Smooth muscle cell (in vitro differentiated cells): ENCODE data around the gene PLXNB2. TPM values are rescaled to one million over a fixed set of nuclear protein-coding genes. Genes with fewer than 3 reads are reported as not detected.

Experiments
- DNase-seq: peaks from one replicate; lab custom pipeline; 2025; ENCODE audit not compliant: unreplicated experiment; lab: John Stamatoyannopoulos, UW
- H2AFZ ChIP-seq: fragments of 200-600 bp; sonication (generic); 2 replicates; pipeline ENCODE4 v1.6.0; 2016; ENCODE audit warnings: antibody characterized with exemption, low read depth, mild to moderate bottlenecking
- H3F3A ChIP-seq: fragments of 200-600 bp; sonication (generic); 2 replicates; pipeline ENCODE4 v1.6.0; 2017; ENCODE audit warnings: antibody characterized with exemption, low read depth
- H3K27ac ChIP-seq: fragments of 200-600 bp; sonication (generic); 2 replicates; pipeline ENCODE4 v1.5.1; 2016; ENCODE audit warnings: low read depth, mild to moderate bottlenecking
- H3K27me3 ChIP-seq: fragments of 200-600 bp; sonication (generic); 2 replicates; pipeline ENCODE4 v1.6.1; 2016; ENCODE audit warnings: low read depth, mild to moderate bottlenecking
- H3K36me3 ChIP-seq: fragments of 200-600 bp; sonication (generic); 2 replicates; pipeline ENCODE4 v1.5.1; 2016; ENCODE audit warnings: low read depth
- H3K4me1 ChIP-seq: fragments of 200-600 bp; sonication (generic); 2 replicates; pipeline ENCODE4 v1.5.1; 2016; ENCODE audit warnings: low read depth
- H3K4me2 ChIP-seq: fragments of 200-600 bp; sonication (generic); 2 replicates; pipeline ENCODE4 v1.6.0; 2016; ENCODE audit warnings: mild to moderate bottlenecking
- H3K4me3 ChIP-seq: fragments of 200-600 bp; sonication (generic); 2 replicates; pipeline ENCODE4 v1.5.1; 2016; ENCODE audit warnings: mild to moderate bottlenecking
- H3K79me2 ChIP-seq: fragments of 200-600 bp; sonication (generic); 2 replicates; pipeline ENCODE4 v1.6.0; 2016; ENCODE audit warnings: low read depth, mild to moderate bottlenecking
- H3K9ac ChIP-seq: fragments of 200-600 bp; sonication (generic); 2 replicates; pipeline ENCODE4 v1.6.0; 2016; ENCODE audit warnings: low read depth
- H3K9me3 ChIP-seq: fragments of 200-600 bp; sonication (generic); replicated peaks from 2 replicates; pipeline ENCODE4 v1.5.1; 2016; ENCODE audit warnings: low read depth
- H4K20me1 ChIP-seq: fragments of 200-600 bp; sonication (generic); 2 replicates; pipeline ENCODE4 v1.6.0; 2016; ENCODE audit warnings: low read depth
- WGBS: methylation state at CpG from one replicate; pipeline ENCODE4 v1.1.7; 2016; ENCODE audit warnings: low lambda C conversion rate; 5-methylcytosine and 5-hydroxymethylcytosine counted together
- polyA plus RNA-seq: library from polyadenylated mRNA; unstranded; fragments of >200 nt; fragmentation: Nextera tagmentation; extraction: Ambion mirVana; gene quantifications from 2 replicates; pipeline ENCODE4 v1.2.1, GENCODE V29; 2016
- total RNA-seq: library from RNA; depleted of rRNA; stranded (reverse); fragments of >200 nt; gene quantifications from 2 replicates; pipeline ENCODE4 v1.2.3, GENCODE V29; 2014
- TF ChIP-seq, protein P1 (sequence below): fragments of 200-600 bp; sonication (generic); IDR thresholded peaks from 2 replicates; pipeline ENCODE4 v1.5.1; 2017; ENCODE audit warnings: borderline replicate concordance, mild to moderate bottlenecking, antibody characterized with exemption; ENCODE audit not compliant: insufficient read depth, poor library complexity, severe bottlenecking

Gene PLXNB2
- total and polyA plus RNA-seq, 2 experiments from 2014 or later: 195 to 210 TPM

DNA sequence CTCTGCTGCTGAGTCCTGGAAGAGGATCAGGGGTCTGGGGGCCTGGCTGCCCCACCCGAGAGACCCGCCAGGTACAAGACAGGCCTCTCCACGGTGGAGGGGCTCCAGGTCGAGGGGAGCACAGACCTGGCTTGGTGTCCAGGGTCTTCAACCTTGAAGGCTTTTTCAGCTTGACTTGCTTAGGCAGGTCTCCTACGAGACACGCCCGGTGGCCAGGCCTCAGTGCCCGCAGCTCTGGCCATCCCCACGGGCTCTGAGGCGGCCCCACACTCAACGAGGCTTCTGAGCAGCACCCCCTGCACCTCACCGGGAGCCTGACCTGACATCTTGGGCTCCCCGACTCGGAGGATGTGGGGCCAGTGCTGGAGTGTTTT, 6.6 kb upstream of the PLXNB2 start:
- Histone ChIP-seq H3K36me3 (no peaks in the 10 kb centered on the region), H3K4me3 (no peak overlapping the region), H3F3A (no peaks in the 10 kb centered on the region), H3K9me3 (no peaks in the 10 kb centered on the region), H3K9ac (no peak overlapping the region), H2AFZ (no peak overlapping the region), H3K79me2 (no peaks in the 10 kb centered on the region), H4K20me1 (no peaks in the 10 kb centered on the region), H3K4me2 (no peak overlapping the region), H3K4me1 (no peaks in the 10 kb centered on the region), H3K27ac (no peak overlapping the region), H3K27me3 (no peaks in the 10 kb centered on the region)
- TF ChIP-seq, protein P1, sequence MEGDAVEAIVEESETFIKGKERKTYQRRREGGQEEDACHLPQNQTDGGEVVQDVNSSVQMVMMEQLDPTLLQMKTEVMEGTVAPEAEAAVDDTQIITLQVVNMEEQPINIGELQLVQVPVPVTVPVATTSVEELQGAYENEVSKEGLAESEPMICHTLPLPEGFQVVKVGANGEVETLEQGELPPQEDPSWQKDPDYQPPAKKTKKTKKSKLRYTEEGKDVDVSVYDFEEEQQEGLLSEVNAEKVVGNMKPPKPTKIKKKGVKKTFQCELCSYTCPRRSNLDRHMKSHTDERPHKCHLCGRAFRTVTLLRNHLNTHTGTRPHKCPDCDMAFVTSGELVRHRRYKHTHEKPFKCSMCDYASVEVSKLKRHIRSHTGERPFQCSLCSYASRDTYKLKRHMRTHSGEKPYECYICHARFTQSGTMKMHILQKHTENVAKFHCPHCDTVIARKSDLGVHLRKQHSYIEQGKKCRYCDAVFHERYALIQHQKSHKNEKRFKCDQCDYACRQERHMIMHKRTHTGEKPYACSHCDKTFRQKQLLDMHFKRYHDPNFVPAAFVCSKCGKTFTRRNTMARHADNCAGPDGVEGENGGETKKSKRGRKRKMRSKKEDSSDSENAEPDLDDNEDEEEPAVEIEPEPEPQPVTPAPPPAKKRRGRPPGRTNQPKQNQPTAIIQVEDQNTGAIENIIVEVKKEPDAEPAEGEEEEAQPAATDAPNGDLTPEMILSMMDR: no peak
- DNase-seq: no peak
- 88% methylated on average over 14 of the region's 14 CpGs for WGBS

DNA sequence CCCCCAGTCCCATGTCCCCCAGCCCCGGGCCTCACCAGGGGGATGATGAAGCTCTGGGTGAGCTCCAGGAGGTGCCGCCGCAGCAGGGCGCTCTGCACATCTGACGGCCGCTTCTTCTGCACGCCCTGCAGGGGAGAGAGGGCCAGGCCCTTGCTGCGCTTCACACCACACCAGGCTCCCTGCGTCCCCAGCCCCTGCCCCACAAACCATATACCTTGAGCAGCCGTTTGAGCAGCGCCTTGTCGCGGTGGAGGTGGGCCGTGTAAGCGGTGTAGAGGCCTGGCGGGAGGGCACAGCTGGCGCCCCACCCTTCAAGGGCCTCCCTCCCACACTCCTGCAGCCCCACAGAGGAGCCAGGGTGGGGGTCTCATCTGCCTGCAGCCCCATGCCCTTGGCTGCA, 6.2 kb upstream of the PLXNB2 start:
- Histone ChIP-seq H3K27ac (no peak overlapping the region), H3K9me3 (no peaks in the 10 kb centered on the region), H3K9ac (no peak overlapping the region), H3F3A (no peaks in the 10 kb centered on the region), H3K4me2 (no peak overlapping the region), H3K4me1 (no peaks in the 10 kb centered on the region), H3K79me2 (no peaks in the 10 kb centered on the region), H2AFZ (no peak overlapping the region), H3K36me3 (no peaks in the 10 kb centered on the region), H4K20me1 (no peaks in the 10 kb centered on the region), H3K27me3 (no peaks in the 10 kb centered on the region), H3K4me3 (no peak overlapping the region)
- 90% methylated on average over 8 of the region's 17 CpGs for WGBS
- no peak for DNase-seq
- TF ChIP-seq, protein P1: no peak

DNA sequence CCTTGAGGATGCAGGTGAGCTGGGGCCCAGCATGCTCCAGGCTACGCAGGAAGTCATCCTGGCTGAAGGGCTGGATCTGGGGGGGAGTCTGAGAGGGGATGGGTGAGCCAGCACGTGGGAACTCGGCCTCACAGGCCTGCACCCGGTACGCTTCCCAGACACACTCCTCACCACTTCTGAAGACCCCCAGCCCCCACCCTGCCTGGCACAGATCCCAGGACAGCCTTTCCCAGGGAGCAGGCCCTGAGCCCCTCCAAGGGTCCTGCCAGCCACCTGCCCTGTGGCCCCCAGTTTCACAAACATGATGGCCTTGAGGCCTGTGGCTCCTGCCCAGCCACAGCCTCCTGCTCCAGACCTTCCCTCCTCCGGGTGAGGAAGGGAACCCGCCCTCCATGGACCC, 5.6 kb upstream of the PLXNB2 start:
- no peak overlapping the region for H3K4me2 ChIP-seq
- H3K79me2 ChIP-seq: no peaks in the 10 kb centered on the region
- peaks cover 3% of the 10 kb centered on the region for H3F3A ChIP-seq
- H3K36me3 ChIP-seq: no peaks in the 10 kb centered on the region
- H3K27me3 ChIP-seq: no peaks in the 10 kb centered on the region
- no peaks in the 10 kb centered on the region for H3K4me1 ChIP-seq
- H3K27ac ChIP-seq: no peak overlapping the region
- DNase-seq: no peak
- WGBS: 89% methylated on average over 7 of the region's 7 CpGs
- H4K20me1 ChIP-seq: no peaks in the 10 kb centered on the region
- H3K9me3 ChIP-seq: no peaks in the 10 kb centered on the region
- no peak overlapping the region for H3K9ac ChIP-seq
- TF ChIP-seq, protein P1: no peak
- no peak overlapping the region for H3K4me3 ChIP-seq
- no peak overlapping the region for H2AFZ ChIP-seq

DNA sequence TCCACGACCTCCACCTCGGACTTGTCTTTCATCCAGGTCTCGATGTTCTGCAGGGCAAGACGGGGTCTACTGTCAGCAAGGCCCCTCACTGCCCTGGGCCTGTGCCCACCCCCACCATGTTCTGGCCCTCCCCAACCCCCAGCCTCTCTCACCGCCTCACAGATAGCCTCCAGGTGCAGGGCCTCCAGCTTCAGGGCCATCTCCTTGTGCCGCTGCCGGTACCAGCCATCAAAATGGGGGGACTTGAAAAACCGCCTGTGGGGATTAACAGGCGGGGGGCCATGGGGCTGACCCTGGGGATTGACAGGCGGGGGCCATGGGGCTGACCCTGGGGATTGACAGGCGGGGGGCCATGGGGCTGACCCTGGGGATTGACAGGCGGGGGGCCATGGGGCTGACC, 4.9 kb upstream of the PLXNB2 start:
- Histone ChIP-seq H2AFZ (no peak overlapping the region), H4K20me1 (no peaks in the 10 kb centered on the region), H3K9me3 (no peaks in the 10 kb centered on the region), H3K4me1 (no peaks in the 10 kb centered on the region), H3K27ac (no peak overlapping the region), H3K4me3 (no peak overlapping the region), H3K36me3 (no peaks in the 10 kb centered on the region), H3K4me2 (no peak overlapping the region), H3K27me3 (no peaks in the 10 kb centered on the region), H3K79me2 (no peaks in the 10 kb centered on the region), H3F3A (peaks cover 6% of the 10 kb centered on the region), H3K9ac (no peak overlapping the region)
- WGBS: 93% methylated on average over 7 of the region's 12 CpGs
- TF ChIP-seq, protein P1: no peak
- DNase-seq: no peak
